ENCODE results near the gene PTPRG.
"Not testable (repeated sequence)": the region's sequence is repeated elsewhere in the genome, so short reads cannot be mapped to it uniquely, and the experiment has no call there.

The PTPRG gene

GRCh38 chr3:62020706-62021105 lies 459.3 kb downstream of the PTPRG start:
- no peak for DNase-seq (ENCODE audit: low read depth)

- no peak for DNase-seq (ENCODE audit: low read depth)
Measured at GRCh38 chr3:62022312-62022711, 460.9 kb downstream of the PTPRG start.

GRCh38 chr3:62024882-62025281 lies 463.5 kb downstream of the PTPRG start:
- DNase-seq (ENCODE audit: low read depth), result no peak

- no peak for DNase-seq (ENCODE audit: low read depth)
Measured at GRCh38 chr3:62025913-62026312, 464.5 kb downstream of the PTPRG start.

- DNase-seq (ENCODE audit: low read depth), result no peak
Measured at GRCh38 chr3:62027241-62027640, 465.9 kb downstream of the PTPRG start.

GRCh38 chr3:62027796-62028195 lies 466.4 kb downstream of the PTPRG start:
- DNase-seq (ENCODE audit: low read depth), result no peak

GRCh38 chr3:62028236-62028635 lies 466.9 kb downstream of the PTPRG start:
- DNase-seq (ENCODE audit: low read depth), result no peak

GRCh38 chr3:62032738-62033137 lies 471.4 kb downstream of the PTPRG start:
- no peak for DNase-seq (ENCODE audit: low read depth)

GRCh38 chr3:62035402-62036057 lies 474.2 kb downstream of the PTPRG start:
- DNase-seq (ENCODE audit: low read depth), result no peak

- DNase-seq (ENCODE audit: low read depth), result no peak
Measured at GRCh38 chr3:62036726-62037125, 475.4 kb downstream of the PTPRG start.

GRCh38 chr3:62038798-62039197 lies 477.4 kb downstream of the PTPRG start:
- not testable (repeated sequence) for DNase-seq (ENCODE audit: low read depth)

- no peak for DNase-seq (ENCODE audit: low read depth)
Measured at GRCh38 chr3:62039586-62039985, 478.2 kb downstream of the PTPRG start.

GRCh38 chr3:62041681-62042080 lies 480.3 kb downstream of the PTPRG start:
- no peak for DNase-seq (ENCODE audit: low read depth)

GRCh38 chr3:62044874-62045411 lies 483.6 kb downstream of the PTPRG start:
- DNase-seq (ENCODE audit: low read depth), result no peak

- no peak for DNase-seq (ENCODE audit: low read depth)
Measured at GRCh38 chr3:62046326-62046725, 485.0 kb downstream of the PTPRG start.

GRCh38 chr3:62048577-62048976 lies 487.2 kb downstream of the PTPRG start:
- DNase-seq (ENCODE audit: low read depth), result no peak

- DNase-seq (ENCODE audit: low read depth), result no peak
Measured at GRCh38 chr3:62049033-62049432, 487.7 kb downstream of the PTPRG start.

GRCh38 chr3:62051506-62051905 lies 490.1 kb downstream of the PTPRG start:
- no peak for DNase-seq (ENCODE audit: low read depth)

- no peak for DNase-seq (ENCODE audit: low read depth)
Measured at GRCh38 chr3:62052331-62052730, 491.0 kb downstream of the PTPRG start.

GRCh38 chr3:62056658-62057057 lies 495.3 kb downstream of the PTPRG start:
- DNase-seq (ENCODE audit: low read depth), result no peak

- no peak for DNase-seq (ENCODE audit: low read depth)
Measured at GRCh38 chr3:62057339-62058047, 496.1 kb downstream of the PTPRG start.

- no peak for DNase-seq (ENCODE audit: low read depth)
Measured at GRCh38 chr3:62065985-62066693, 504.8 kb downstream of the PTPRG start.

GRCh38 chr3:62068337-62068736 lies 507.0 kb downstream of the PTPRG start:
- no peak for DNase-seq (ENCODE audit: low read depth)

All from stimulated activated CD8-positive, alpha-beta memory T cell treated with anti-CD3 and anti-CD28 coated beads, Interleukin-15, amount 100 ng/mL, for 24 hours (primary cell).